ENCODE data around the gene NPFFR1. TPM values are rescaled to one million over a fixed set of nuclear protein-coding genes. Genes with fewer than 3 reads are reported as not detected.
"Not testable (repeated sequence)": the region's sequence is repeated elsewhere in the genome, so short reads cannot be mapped to it uniquely, and the experiment has no call there.

Gene NPFFR1
- total RNA-seq, 2 experiments from 2014 or later: not detected

- H3K9me3 Mint-ChIP-seq (ENCODE audit: low read depth): no peaks in the 10 kb centered on the region
- H3K36me3 Mint-ChIP-seq (ENCODE audit: low read depth): no peaks in the 10 kb centered on the region
- CTCF ChIA-PET: interaction anchor here (0.6 to 2.6 kb wide), 2 partner anchors 13 to 84 kb away, joined by 3 to 10 read pairs; partner anchors contain the start of gene SAR1A
- DNase-seq (no peak), ATAC-seq (no peak)
- peaks cover 6% of the 10 kb centered on the region for H3K4me1 Mint-ChIP-seq
- no peak overlapping the region for H3K4me3 Mint-ChIP-seq
- intact Hi-C loops (cut with DNase I, micrococcal nuclease): loop anchor here in 1 of 2 experiments (1.0 kb wide), 1 partner anchor 22 kb away; the partner anchor contains the start of gene PPA1
- H3K27ac Mint-ChIP-seq: no peak overlapping the region
- peaks cover 42% of the 10 kb centered on the region for H3K27me3 Mint-ChIP-seq
- POLR2A ChIA-PET: no interaction called here
These were observed 29.0 kb downstream of the NPFFR1 start for GRCh38 chr10:70254778-70255328.

GRCh38 chr10:70253878-70254765, 29.7 kb downstream of the NPFFR1 start:
- ATAC-seq (no peak), DNase-seq (no peak)
- intact Hi-C loops (cut with DNase I, micrococcal nuclease): no loop called here
- Mint-ChIP-seq H3K27ac (no peak overlapping the region), H3K9me3 (ENCODE audit: low read depth) (no peaks in the 10 kb centered on the region), H3K27me3 (peaks cover 42% of the 10 kb centered on the region), H3K4me3 (no peak overlapping the region), H3K4me1 (peaks cover 6% of the 10 kb centered on the region), H3K36me3 (ENCODE audit: low read depth) (no peaks in the 10 kb centered on the region)
- ChIA-PET CTCF (interaction anchor here (0.6 to 2.3 kb wide), 3 partner anchors 19 to 1064 kb away, joined by 3 to 6 read pairs (median 4); no protein-coding TSS in a partner anchor), POLR2A (no interaction called here)

- no peaks in the 10 kb centered on the region for H3K36me3 Mint-ChIP-seq (ENCODE audit: low read depth)
- no peak overlapping the region for H3K27ac Mint-ChIP-seq
- DNase-seq: no peak
- no peak overlapping the region for H3K4me3 Mint-ChIP-seq
- H3K4me1 Mint-ChIP-seq: peaks cover 6% of the 10 kb centered on the region
- H3K9me3 Mint-ChIP-seq (ENCODE audit: low read depth): no peaks in the 10 kb centered on the region
- intact Hi-C loops (cut with DNase I, micrococcal nuclease): no loop called here
- ATAC-seq: no peak
- peaks cover 31% of the 10 kb centered on the region for H3K27me3 Mint-ChIP-seq
- ChIA-PET CTCF (interaction anchor here (0.6 to 1.2 kb wide), 4 partner anchors 22 to 1130 kb away, joined by 3 read pairs; no protein-coding TSS in a partner anchor), POLR2A (no interaction called here)
These were observed 32.7 kb downstream of the NPFFR1 start for GRCh38 chr10:70250961-70251680.

DNA sequence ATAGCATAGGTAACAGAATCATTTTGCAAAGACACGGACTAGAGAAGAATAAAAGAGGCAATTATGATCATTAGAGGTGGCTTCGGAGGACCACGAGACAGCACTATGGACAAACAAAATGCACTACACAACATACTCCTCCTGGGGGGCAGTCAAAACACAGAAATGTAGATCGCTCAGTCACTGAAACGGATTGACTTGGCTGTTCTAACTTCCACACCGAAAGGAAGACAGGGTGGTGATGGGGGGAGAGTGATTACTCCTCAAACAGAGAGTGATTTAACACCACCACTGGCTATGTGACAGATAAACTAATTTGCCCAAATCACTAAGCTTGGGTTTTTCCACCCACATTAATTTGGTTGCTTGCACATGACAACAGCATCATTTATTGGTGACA, 36.4 kb downstream of the NPFFR1 start:
- H3K9me3 Mint-ChIP-seq (ENCODE audit: low read depth): no peaks in the 10 kb centered on the region
- no peak overlapping the region for H3K4me3 Mint-ChIP-seq
- intact Hi-C loops (cut with DNase I, micrococcal nuclease): no loop called here
- ChIA-PET CTCF (interaction anchor here (0.6 to 0.9 kb wide), 3 partner anchors 15 to 96 kb away, joined by 3 read pairs; partner anchors contain the start of gene SAR1A), POLR2A (no interaction called here)
- H3K36me3 Mint-ChIP-seq (ENCODE audit: low read depth): no peaks in the 10 kb centered on the region
- peaks cover 10% of the 10 kb centered on the region for H3K27me3 Mint-ChIP-seq
- H3K27ac Mint-ChIP-seq: no peak overlapping the region
- ATAC-seq: no peak
- H3K4me1 Mint-ChIP-seq: no peaks in the 10 kb centered on the region
- no peak for DNase-seq

GRCh38 chr10:70241081-70241480, 42.7 kb downstream of the NPFFR1 start:
- no peaks in the 10 kb centered on the region for H3K36me3 Mint-ChIP-seq (ENCODE audit: low read depth)
- CTCF ChIA-PET: interaction anchor here (1.1 kb wide), 1 partner anchor 19 kb away, joined by 3 read pairs; no protein-coding TSS in a partner anchor

GRCh38 chr10:70239986-70240385, 43.8 kb downstream of the NPFFR1 start:
- POLR2A ChIA-PET; H3K27me3 Mint-ChIP-seq; ATAC-seq; H3K27ac Mint-ChIP-seq; intact Hi-C loops (cut with DNase I, micrococcal nuclease); CTCF ChIA-PET; H3K4me3 Mint-ChIP-seq; H3K9me3 Mint-ChIP-seq (ENCODE audit: low read depth); H3K36me3 Mint-ChIP-seq (ENCODE audit: low read depth); DNase-seq: not testable (repeated sequence)
- peaks cover 15% of the 10 kb centered on the region for H3K4me1 Mint-ChIP-seq

More at GRCh38 chr10:70241081-70241480, 42.7 kb downstream of the NPFFR1 start:
- POLR2A ChIA-PET: no interaction called here
- intact Hi-C loops (cut with DNase I, micrococcal nuclease): no loop called here
- DNase-seq (no peak), ATAC-seq (no peak)
- H3K9me3 Mint-ChIP-seq (ENCODE audit: low read depth): no peaks in the 10 kb centered on the region
- peaks cover 11% of the 10 kb centered on the region for H3K4me1 Mint-ChIP-seq
- no peak overlapping the region for H3K27ac Mint-ChIP-seq
- peaks cover 3% of the 10 kb centered on the region for H3K27me3 Mint-ChIP-seq
- H3K4me3 Mint-ChIP-seq: no peak overlapping the region

DNA sequence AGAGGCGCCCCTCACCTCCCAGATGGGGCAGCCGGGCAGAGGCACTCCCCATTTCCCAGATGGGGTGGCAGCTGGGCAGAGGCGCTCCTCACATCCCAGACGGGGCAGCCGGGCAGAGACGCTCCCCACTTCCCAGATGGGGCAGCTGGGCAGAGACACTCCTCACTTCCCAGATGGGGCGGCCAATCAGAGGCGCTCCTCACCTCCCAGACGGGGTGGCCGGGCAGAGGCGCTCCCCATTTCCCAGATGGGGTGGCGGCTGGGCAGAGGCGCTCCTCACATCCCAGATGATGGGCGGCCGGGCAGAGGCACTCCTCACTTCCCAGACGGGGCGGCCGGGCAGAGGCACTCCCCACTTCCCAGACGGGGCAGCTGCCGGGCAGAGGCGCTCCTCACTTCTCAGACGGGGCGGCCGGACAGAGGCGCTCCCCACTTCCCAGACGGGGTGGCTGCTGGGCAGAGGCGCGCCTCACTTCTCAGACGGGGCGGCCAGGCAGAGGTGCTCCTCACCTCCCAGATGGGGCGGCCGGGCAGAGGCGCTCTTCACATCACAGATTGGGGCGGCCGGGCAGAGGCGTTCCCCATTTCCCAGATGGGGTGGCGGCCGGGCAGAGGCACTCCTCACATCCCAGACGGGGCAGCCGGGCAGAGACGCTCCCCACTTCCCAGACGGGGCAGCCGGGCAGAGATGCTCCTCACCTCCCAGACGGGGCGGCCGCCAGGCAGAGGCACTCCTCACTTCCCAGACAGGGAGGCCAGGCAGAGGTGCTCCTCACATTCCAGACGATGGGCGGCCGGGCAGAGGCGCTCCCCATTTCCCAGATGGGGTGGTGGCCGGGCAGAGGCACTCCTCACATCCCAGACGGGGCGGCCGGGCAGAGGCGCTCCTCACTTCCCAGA, 44.5 kb downstream of the NPFFR1 start:
- ATAC-seq; H3K9me3 Mint-ChIP-seq (ENCODE audit: low read depth); POLR2A ChIA-PET; CTCF ChIA-PET; intact Hi-C loops (cut with DNase I, micrococcal nuclease); H3K4me3 Mint-ChIP-seq; H3K27ac Mint-ChIP-seq; H3K36me3 Mint-ChIP-seq (ENCODE audit: low read depth); DNase-seq; H3K27me3 Mint-ChIP-seq: not testable (repeated sequence)
- peaks cover 16% of the 10 kb centered on the region for H3K4me1 Mint-ChIP-seq

DNA sequence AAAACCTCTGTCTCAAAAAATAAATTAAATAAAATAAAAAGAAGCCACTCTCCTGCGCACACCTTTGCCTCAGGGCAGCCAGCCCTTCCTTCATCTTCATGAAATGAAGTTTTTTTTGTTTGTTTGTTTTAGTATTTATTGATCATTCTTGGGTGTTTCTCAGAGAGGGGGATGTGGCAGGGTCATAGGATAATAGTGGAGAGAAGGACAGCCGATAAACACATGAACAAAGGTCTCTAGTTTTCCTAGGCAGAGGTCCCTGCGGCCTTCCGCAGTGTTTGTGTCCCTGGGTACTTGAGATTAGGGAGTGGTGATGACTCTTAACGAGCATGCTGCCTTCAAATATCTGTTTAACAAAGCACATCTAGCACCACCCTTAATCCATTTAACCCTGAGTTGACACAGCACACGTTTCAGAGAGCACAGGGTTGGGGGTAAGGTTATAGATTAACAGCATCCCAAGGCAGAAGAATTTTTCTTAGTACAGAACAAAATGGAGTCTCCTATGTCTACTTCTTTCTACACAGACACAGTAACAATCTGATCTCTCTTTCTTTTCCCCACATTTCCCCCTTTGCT, 45.8 kb downstream of the NPFFR1 start:
- H3K4me1 Mint-ChIP-seq: peaks cover 16% of the 10 kb centered on the region
- POLR2A ChIA-PET; H3K9me3 Mint-ChIP-seq (ENCODE audit: low read depth); ATAC-seq; intact Hi-C loops (cut with DNase I, micrococcal nuclease); H3K36me3 Mint-ChIP-seq (ENCODE audit: low read depth); H3K4me3 Mint-ChIP-seq; H3K27ac Mint-ChIP-seq; H3K27me3 Mint-ChIP-seq; DNase-seq: not testable (repeated sequence)
- CTCF ChIA-PET: interaction anchor here (1.4 kb wide), 1 partner anchor 16 kb away, joined by 4 read pairs; no protein-coding TSS in a partner anchor

GRCh38 chr10:70234668-70235447, 48.9 kb downstream of the NPFFR1 start:
- intact Hi-C loops (cut with DNase I, micrococcal nuclease): loop anchor here (5.0 kb wide), 2 partner anchors 147 to 582 kb away; partner anchors contain the start of genes LRRC20 (in 1 of the 2) and SGPL1 (in 1 of the 2)

More at GRCh38 chr10:70234668-70235447, 48.9 kb downstream of the NPFFR1 start:
- DNase-seq: no peak
- H3K27ac Mint-ChIP-seq: peak overlapping the region; percentile 55
- peaks cover 19% of the 10 kb centered on the region for H3K4me1 Mint-ChIP-seq
- H3K4me3 Mint-ChIP-seq: no peak overlapping the region
- ATAC-seq: no peak
- H3K27me3 Mint-ChIP-seq: no peaks in the 10 kb centered on the region
- H3K9me3 Mint-ChIP-seq (ENCODE audit: low read depth): no peaks in the 10 kb centered on the region
- H3K36me3 Mint-ChIP-seq (ENCODE audit: low read depth): peaks cover 12% of the 10 kb centered on the region
- ChIA-PET CTCF (no interaction called here), POLR2A (interaction anchor here (0.7 to 0.9 kb wide), 3 partner anchors 13 to 88 kb away, joined by 3 to 4 read pairs (median 3); partner anchors contain the start of gene TYSND1)

Measured in activated CD4-positive, alpha-beta T cell treated with anti-CD3 and anti-CD28 coated beads for 36 hours (primary cell).